ENCODE data around the gene MAOB. TPM values are rescaled to one million over a fixed set of nuclear protein-coding genes. Genes with fewer than 3 reads are reported as not detected.
"Not testable (repeated sequence)": the region's sequence is repeated elsewhere in the genome, so short reads cannot be mapped to it uniquely, and the experiment has no call there.

MAOB gene
- polyA plus RNA-seq, 1 experiment, result 0.52 TPM

- DNase-seq (ENCODE audit: low read depth, low spot score), result no peak
- no peak overlapping the region for H3K27ac ChIP-seq (ENCODE audit: low read depth, low read length)
- H3K4me3 ChIP-seq (ENCODE audit: low read depth, low read length), result no peak overlapping the region
- H3K27me3 ChIP-seq (ENCODE audit: control insufficient read depth, insufficient read depth, low read length), result no peaks in the 10 kb centered on the region
- CTCF ChIA-PET, result no interaction called here
- TF ChIP-seq CTCF (IDR thresholded peaks at IDR 0.05; ENCODE audit: low read depth, low read length), result no peak
- POLR2A ChIA-PET, result no interaction called here
- H3K9me3 ChIP-seq (ENCODE audit: control insufficient read depth, insufficient read depth, low read length), result no peaks in the 10 kb centered on the region
Observed at GRCh38 chrX:43731086-43731485, 151.2 kb downstream of the MAOB start.

- DNase-seq (ENCODE audit: low read depth, low spot score), result no peak
- H3K4me3 ChIP-seq (ENCODE audit: low read depth, low read length), result no peak overlapping the region
- CTCF ChIA-PET, result no interaction called here
- H3K27ac ChIP-seq (ENCODE audit: low read depth, low read length), result no peak overlapping the region
- H3K27me3 ChIP-seq (ENCODE audit: control insufficient read depth, insufficient read depth, low read length), result no peaks in the 10 kb centered on the region
- no peaks in the 10 kb centered on the region for H3K9me3 ChIP-seq (ENCODE audit: control insufficient read depth, insufficient read depth, low read length)
- TF ChIP-seq CTCF (IDR thresholded peaks at IDR 0.05; ENCODE audit: low read depth, low read length), result no peak
- POLR2A ChIA-PET, result no interaction called here
Observed at GRCh38 chrX:43728966-43729365, 153.3 kb downstream of the MAOB start.

- Histone ChIP-seq H3K27ac (ENCODE audit: low read depth, low read length) (no peak overlapping the region), H3K9me3 (ENCODE audit: control insufficient read depth, insufficient read depth, low read length) (no peaks in the 10 kb centered on the region), H3K27me3 (ENCODE audit: control insufficient read depth, insufficient read depth, low read length) (no peaks in the 10 kb centered on the region), H3K4me3 (ENCODE audit: low read depth, low read length) (no peak overlapping the region)
- TF ChIP-seq CTCF (IDR thresholded peaks at IDR 0.05; ENCODE audit: low read depth, low read length), result no peak
- ChIA-PET POLR2A (no interaction called here), CTCF (no interaction called here)
- DNase-seq (ENCODE audit: low read depth, low spot score), result no peak
Observed at GRCh38 chrX:43728002-43728401, 154.2 kb downstream of the MAOB start.

GRCh38 chrX:43727254-43727653, 155.0 kb downstream of the MAOB start:
- H3K27me3 ChIP-seq (ENCODE audit: control insufficient read depth, insufficient read depth, low read length); H3K9me3 ChIP-seq (ENCODE audit: control insufficient read depth, insufficient read depth, low read length); H3K4me3 ChIP-seq (ENCODE audit: low read depth, low read length); POLR2A ChIA-PET; H3K27ac ChIP-seq (ENCODE audit: low read depth, low read length); CTCF ChIA-PET; DNase-seq (ENCODE audit: low read depth, low spot score): not testable (repeated sequence)

- H3K27me3 ChIP-seq (ENCODE audit: control insufficient read depth, insufficient read depth, low read length); H3K27ac ChIP-seq (ENCODE audit: low read depth, low read length); H3K9me3 ChIP-seq (ENCODE audit: control insufficient read depth, insufficient read depth, low read length); CTCF ChIA-PET; H3K4me3 ChIP-seq (ENCODE audit: low read depth, low read length); DNase-seq (ENCODE audit: low read depth, low spot score); POLR2A ChIA-PET: not testable (repeated sequence)
Observed at GRCh38 chrX:43725227-43725626, 157.0 kb downstream of the MAOB start.

- ChIA-PET CTCF (no interaction called here), POLR2A (no interaction called here)
- Histone ChIP-seq H3K27ac (ENCODE audit: low read depth, low read length) (no peak overlapping the region), H3K9me3 (ENCODE audit: control insufficient read depth, insufficient read depth, low read length) (no peaks in the 10 kb centered on the region), H3K27me3 (ENCODE audit: control insufficient read depth, insufficient read depth, low read length) (no peaks in the 10 kb centered on the region), H3K4me3 (ENCODE audit: low read depth, low read length) (no peak overlapping the region)
- TF ChIP-seq CTCF (IDR thresholded peaks at IDR 0.05; ENCODE audit: low read depth, low read length), result no peak
- no peak for DNase-seq (ENCODE audit: low read depth, low spot score)
Observed at GRCh38 chrX:43720961-43721360, 161.3 kb downstream of the MAOB start.
